Measurements from ENCODE around the gene COG1. TPM values are rescaled to one million over a fixed set of nuclear protein-coding genes. Genes with fewer than 3 reads are reported as not detected.

Gene COG1
- total RNA-seq, 2 experiments from 2014 or later, result 23.4 to 27.7 TPM

DNA sequence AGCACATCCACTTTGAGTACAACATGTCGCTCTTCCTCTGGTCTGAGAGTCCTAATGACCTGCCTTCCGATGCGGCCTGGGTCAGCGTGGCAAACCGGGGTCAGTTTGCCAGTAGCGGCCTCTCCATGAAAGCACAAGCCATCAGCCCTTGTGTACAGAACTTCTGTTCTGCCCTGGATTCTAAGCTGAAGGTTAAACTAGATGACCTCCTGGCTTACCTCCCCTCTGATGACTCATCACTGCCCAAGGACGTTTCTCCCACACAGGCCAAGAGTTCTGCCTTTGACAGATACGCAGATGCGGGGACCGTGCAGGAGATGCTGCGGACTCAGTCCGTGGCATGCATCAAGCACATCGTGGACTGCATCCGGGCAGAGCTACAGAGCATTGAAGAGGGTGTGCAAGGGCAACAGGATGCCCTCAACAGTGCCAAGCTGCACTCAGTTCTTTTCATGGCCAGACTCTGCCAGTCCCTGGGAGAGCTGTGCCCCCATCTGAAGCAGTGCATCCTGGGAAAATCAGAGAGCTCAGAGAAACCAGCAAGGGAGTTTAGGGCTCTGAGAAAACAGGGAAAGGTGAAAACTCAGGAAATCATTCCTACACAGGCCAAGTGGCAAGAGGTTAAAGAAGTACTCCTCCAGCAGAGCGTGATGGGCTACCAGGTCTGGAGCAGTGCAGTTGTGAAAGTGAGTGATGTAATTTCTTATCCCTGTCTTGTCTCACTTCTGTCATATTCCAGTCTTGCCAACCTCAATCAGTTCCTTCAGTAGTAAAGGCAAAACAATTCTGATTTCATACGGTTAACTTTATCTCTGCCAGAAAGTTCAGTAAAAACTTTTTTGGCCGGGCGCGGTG, 8.6 kb downstream of the COG1 start:
- Mint-ChIP-seq H3K36me3 (peaks cover 53% of the 10 kb centered on the region), H3K9me3 (no peaks in the 10 kb centered on the region), H3K27me3 (no peaks in the 10 kb centered on the region), H3K4me1 (peaks cover 24% of the 10 kb centered on the region), H3K4me3 (no peak overlapping the region), H3K27ac (peak overlapping the region; percentile 45)
- DNase-seq, result no peak

GRCh38 chr17:73203135-73203787, 10.4 kb downstream of the COG1 start:
- no peaks in the 10 kb centered on the region for H3K27me3 Mint-ChIP-seq
- H3K4me3 Mint-ChIP-seq, result peak overlapping the region; percentile 41
- no peaks in the 10 kb centered on the region for H3K9me3 Mint-ChIP-seq
- DNase-seq, result no peak
- H3K36me3 Mint-ChIP-seq, result peaks cover 49% of the 10 kb centered on the region
- peaks cover 24% of the 10 kb centered on the region for H3K4me1 Mint-ChIP-seq
- peak overlapping the region; percentile 86 for H3K27ac Mint-ChIP-seq

DNA sequence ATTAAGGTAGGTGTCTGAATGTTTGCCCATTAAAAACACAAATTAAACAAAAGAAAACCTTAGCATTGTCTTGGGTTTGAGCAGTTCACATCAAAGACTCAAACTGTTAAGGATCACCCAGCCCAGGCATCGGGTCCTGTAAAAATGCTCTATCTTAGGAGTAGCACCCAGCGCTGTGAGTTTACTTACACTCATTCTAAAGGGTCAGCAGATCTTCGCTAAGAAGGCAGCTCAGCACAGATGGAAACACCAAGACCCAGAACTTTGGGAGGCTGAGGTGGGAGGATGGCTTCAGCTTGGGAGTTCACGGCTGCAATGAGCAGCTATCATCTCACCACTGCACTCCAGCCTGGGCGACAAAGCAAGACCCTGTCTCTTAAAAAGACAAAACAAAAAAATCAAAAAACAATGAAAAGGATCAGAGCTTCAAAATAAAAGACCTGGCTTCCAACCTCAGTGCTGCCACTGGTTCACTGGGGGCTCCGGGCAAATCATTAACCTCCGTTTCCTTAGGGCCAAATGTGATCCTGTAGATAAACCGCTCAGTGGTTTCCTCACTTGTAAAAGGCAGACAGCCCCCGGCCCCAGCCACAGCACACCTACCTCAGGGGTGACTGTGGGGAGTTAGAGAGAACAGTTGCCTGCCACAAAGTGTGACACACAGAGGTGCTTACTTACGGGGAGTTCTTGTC, 11.1 kb downstream of the COG1 start:
- peak overlapping the region; percentile 32 for H3K4me3 Mint-ChIP-seq
- H3K9me3 Mint-ChIP-seq, result no peaks in the 10 kb centered on the region
- no peaks in the 10 kb centered on the region for H3K27me3 Mint-ChIP-seq
- peaks cover 47% of the 10 kb centered on the region for H3K36me3 Mint-ChIP-seq
- H3K4me1 Mint-ChIP-seq, result peaks cover 24% of the 10 kb centered on the region
- peak overlapping the region; percentile 86 for H3K27ac Mint-ChIP-seq
- peak; percentile 40 for DNase-seq

- Mint-ChIP-seq H3K36me3 (peaks cover 55% of the 10 kb centered on the region), H3K9me3 (no peaks in the 10 kb centered on the region), H3K27ac (no peak overlapping the region), H3K4me1 (peaks cover 32% of the 10 kb centered on the region), H3K27me3 (no peaks in the 10 kb centered on the region), H3K4me3 (no peak overlapping the region)
- DNase-seq, result no peak
Observed at GRCh38 chr17:73205459-73205961, 12.7 kb downstream of the COG1 start.

DNA sequence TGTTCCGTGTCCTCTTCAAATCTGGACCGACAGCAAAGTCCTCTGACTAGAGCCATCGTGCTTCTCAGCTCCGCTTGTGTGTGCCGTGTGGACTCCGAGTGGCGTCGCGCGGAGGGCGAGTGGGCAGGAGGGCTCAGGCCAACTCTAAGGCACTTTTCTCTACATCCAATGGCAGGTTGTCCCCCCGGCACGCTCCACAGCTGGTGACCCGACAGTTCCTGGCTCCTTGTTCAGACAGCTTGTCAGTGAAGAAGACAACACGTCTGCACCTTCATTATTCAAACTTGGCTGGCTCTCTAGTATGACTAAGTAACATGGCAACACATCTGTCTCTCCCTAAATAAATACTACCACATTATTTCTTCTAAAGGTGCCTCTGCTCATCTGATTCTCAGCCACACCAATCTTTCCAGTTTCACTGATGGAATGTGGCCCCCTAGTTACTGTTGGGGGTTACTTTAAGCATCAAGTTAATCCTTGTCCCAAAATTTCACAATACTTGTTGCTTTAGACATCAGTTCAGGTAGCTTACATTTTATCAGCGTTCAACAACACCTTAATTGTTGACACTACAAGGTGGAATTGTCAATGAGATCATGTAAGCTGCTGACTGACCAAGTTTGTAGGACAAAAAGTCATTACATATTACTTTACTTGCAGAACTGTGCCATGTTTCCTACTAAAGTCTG, 15.4 kb downstream of the COG1 start:
- H3K9me3 Mint-ChIP-seq, result no peaks in the 10 kb centered on the region
- no peaks in the 10 kb centered on the region for H3K27me3 Mint-ChIP-seq
- peaks cover 34% of the 10 kb centered on the region for H3K4me1 Mint-ChIP-seq
- peaks cover 37% of the 10 kb centered on the region for H3K36me3 Mint-ChIP-seq
- H3K4me3 Mint-ChIP-seq, result no peak overlapping the region
- DNase-seq, result no peak
- peak overlapping the region; percentile 30 for H3K27ac Mint-ChIP-seq

GRCh38 chr17:73209436-73209835, 16.6 kb downstream of the COG1 start:
- peak overlapping the region; percentile 48 for H3K27ac Mint-ChIP-seq
- peaks cover 26% of the 10 kb centered on the region for H3K4me1 Mint-ChIP-seq
- no peak overlapping the region for H3K4me3 Mint-ChIP-seq
- H3K36me3 Mint-ChIP-seq, result peaks cover 31% of the 10 kb centered on the region
- no peak for DNase-seq
- no peaks in the 10 kb centered on the region for H3K9me3 Mint-ChIP-seq
- no peaks in the 10 kb centered on the region for H3K27me3 Mint-ChIP-seq

GRCh38 chr17:73210002-73210678, 17.3 kb downstream of the COG1 start:
- peaks cover 28% of the 10 kb centered on the region for H3K36me3 Mint-ChIP-seq
- H3K27ac Mint-ChIP-seq, result peak overlapping the region; percentile 48
- DNase-seq, result no peak
- H3K4me3 Mint-ChIP-seq, result no peak overlapping the region
- peaks cover 27% of the 10 kb centered on the region for H3K4me1 Mint-ChIP-seq
- no peaks in the 10 kb centered on the region for H3K27me3 Mint-ChIP-seq
- no peaks in the 10 kb centered on the region for H3K9me3 Mint-ChIP-seq

DNA sequence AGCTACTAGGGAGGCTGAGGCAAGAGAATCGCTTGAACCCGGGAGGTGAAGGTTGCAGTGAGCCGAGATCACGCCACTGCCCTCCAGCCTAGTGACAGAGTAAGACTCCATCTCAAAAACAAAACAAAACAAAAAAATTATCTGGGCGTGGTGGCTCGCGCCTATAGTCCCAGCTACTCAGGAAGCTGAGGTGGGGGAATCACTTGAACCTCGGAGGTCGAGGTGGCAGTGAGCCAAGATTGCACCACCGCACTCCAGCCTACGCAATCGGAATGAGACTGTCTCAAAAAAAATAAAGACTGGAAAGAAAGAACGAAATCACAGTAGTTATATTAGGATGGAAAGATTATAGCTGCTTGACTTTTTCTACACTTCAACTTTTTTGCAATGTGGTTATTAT, 18.9 kb downstream of the COG1 start:
- Mint-ChIP-seq H3K4me1 (peaks cover 32% of the 10 kb centered on the region), H3K27me3 (no peaks in the 10 kb centered on the region), H3K4me3 (peak overlapping the region; percentile 26), H3K9me3 (no peaks in the 10 kb centered on the region), H3K36me3 (peaks cover 24% of the 10 kb centered on the region), H3K27ac (peak overlapping the region; percentile 74)
- peak; percentile 71 for DNase-seq

DNA sequence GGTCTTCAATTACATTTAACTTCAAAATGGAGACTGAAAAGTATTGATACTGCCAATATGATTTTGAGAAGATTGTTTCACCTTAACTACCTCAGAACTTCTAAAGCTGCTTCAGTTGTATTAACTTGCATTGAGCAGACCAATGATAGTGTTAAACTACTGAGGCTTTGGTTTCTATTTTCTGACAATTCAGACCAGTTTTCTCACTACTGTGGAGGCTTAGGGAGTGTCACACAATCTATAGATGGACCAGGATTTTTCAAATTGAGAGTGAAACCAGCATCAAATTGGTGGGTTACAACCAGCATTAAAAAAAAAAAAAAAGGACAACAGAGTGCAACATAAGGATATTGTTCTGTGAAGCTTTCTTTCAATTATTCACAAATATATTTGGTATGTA, 21.2 kb downstream of the COG1 start:
- H3K9me3 Mint-ChIP-seq, result no peaks in the 10 kb centered on the region
- H3K27me3 Mint-ChIP-seq, result no peaks in the 10 kb centered on the region
- peak overlapping the region; percentile 15 for H3K27ac Mint-ChIP-seq
- peaks cover 36% of the 10 kb centered on the region for H3K4me1 Mint-ChIP-seq
- H3K36me3 Mint-ChIP-seq, result peaks cover 22% of the 10 kb centered on the region
- no peak for DNase-seq
- no peak overlapping the region for H3K4me3 Mint-ChIP-seq

DNA sequence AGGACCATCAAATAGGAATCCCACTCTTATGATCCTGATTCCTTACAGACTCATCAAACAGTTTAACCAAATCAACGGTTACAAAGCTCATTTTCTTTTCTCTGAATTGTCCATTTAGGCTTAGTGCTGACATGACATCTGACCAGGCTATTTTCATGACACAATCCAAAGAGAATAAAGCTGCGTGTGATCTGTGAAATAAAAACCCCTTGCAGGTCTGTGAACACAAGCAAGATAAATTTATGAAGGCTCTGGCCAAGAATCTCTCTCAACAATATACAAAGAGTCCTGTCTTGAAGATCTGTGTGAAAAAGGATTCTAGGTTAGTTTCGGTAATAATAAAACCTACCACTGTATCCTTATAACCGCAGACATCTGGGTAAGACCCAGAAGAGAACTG, 22.0 kb downstream of the COG1 start:
- H3K4me3 Mint-ChIP-seq, result no peak overlapping the region
- no peak overlapping the region for H3K27ac Mint-ChIP-seq
- peaks cover 14% of the 10 kb centered on the region for H3K36me3 Mint-ChIP-seq
- H3K27me3 Mint-ChIP-seq, result no peaks in the 10 kb centered on the region
- DNase-seq, result no peak
- peaks cover 34% of the 10 kb centered on the region for H3K4me1 Mint-ChIP-seq
- H3K9me3 Mint-ChIP-seq, result no peaks in the 10 kb centered on the region

DNA sequence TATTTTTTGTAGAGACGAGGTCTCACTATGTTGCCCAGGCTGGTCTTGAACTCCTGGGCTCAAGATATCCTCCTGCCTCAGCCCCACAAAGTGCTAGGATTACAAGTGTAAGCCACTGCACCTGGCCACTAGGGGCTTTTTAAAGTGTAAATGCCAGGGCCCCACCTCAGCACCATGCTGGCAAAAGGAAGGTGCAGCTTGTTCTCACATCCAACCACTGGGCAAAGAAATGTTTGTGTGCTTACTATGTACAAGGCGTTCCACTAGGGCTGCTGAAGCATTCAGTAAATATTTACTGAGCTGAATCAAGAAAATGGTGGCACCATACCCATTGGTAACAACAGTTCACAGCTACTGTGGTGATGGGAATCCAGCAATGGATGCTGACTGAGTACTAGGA, 22.6 kb downstream of the COG1 start:
- Mint-ChIP-seq H3K27ac (peak overlapping the region; percentile 34), H3K27me3 (no peaks in the 10 kb centered on the region), H3K4me3 (no peak overlapping the region), H3K9me3 (no peaks in the 10 kb centered on the region), H3K36me3 (peaks cover 12% of the 10 kb centered on the region), H3K4me1 (peaks cover 30% of the 10 kb centered on the region)
- DNase-seq, result no peak

GRCh38 chr17:73223626-73224230, 30.9 kb downstream of the COG1 start:
- peaks cover 41% of the 10 kb centered on the region for H3K4me1 Mint-ChIP-seq
- no peak for DNase-seq
- peaks cover 6% of the 10 kb centered on the region for H3K36me3 Mint-ChIP-seq
- H3K4me3 Mint-ChIP-seq, result no peak overlapping the region
- no peaks in the 10 kb centered on the region for H3K27me3 Mint-ChIP-seq
- no peaks in the 10 kb centered on the region for H3K9me3 Mint-ChIP-seq
- H3K27ac Mint-ChIP-seq, result no peak overlapping the region

GRCh38 chr17:73224237-73224636, 31.4 kb downstream of the COG1 start:
- Mint-ChIP-seq H3K4me1 (peaks cover 46% of the 10 kb centered on the region), H3K27me3 (no peaks in the 10 kb centered on the region), H3K9me3 (no peaks in the 10 kb centered on the region), H3K27ac (no peak overlapping the region), H3K4me3 (no peak overlapping the region), H3K36me3 (peaks cover 11% of the 10 kb centered on the region)
- no peak for DNase-seq
